ENCODE data around the gene INTS4.

The INTS4 gene

DNA sequence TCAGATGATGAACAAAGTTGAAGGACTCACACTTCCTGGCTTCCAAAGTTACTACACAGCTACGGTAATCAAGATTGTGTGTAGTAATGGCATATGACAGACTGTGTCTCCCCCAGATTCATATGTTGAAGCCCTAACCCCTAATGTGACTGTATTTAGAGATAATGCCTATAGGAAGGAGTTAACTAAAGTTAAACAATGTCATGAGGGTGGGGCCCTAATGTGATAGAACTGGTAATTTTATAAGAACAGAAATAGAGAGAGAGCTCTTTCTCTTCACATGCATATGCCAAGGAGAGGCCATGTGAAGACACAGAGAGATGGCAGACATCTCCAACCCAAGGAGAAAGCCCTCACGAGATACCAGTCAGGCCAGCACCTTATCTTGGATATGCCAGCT is 165.5 kb downstream of the INTS4 start:
- TF ChIP-seq, protein P1, sequence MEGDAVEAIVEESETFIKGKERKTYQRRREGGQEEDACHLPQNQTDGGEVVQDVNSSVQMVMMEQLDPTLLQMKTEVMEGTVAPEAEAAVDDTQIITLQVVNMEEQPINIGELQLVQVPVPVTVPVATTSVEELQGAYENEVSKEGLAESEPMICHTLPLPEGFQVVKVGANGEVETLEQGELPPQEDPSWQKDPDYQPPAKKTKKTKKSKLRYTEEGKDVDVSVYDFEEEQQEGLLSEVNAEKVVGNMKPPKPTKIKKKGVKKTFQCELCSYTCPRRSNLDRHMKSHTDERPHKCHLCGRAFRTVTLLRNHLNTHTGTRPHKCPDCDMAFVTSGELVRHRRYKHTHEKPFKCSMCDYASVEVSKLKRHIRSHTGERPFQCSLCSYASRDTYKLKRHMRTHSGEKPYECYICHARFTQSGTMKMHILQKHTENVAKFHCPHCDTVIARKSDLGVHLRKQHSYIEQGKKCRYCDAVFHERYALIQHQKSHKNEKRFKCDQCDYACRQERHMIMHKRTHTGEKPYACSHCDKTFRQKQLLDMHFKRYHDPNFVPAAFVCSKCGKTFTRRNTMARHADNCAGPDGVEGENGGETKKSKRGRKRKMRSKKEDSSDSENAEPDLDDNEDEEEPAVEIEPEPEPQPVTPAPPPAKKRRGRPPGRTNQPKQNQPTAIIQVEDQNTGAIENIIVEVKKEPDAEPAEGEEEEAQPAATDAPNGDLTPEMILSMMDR (IDR thresholded peaks at IDR 0.05; ENCODE audit: poor library complexity, severe bottlenecking): no peak
- Histone ChIP-seq H3K4me1 (ENCODE audit: insufficient read depth, poor library complexity, severe bottlenecking) (no peaks in the 10 kb centered on the region), H3K4me3 (ENCODE audit: severe bottlenecking) (no peak overlapping the region), H3K9me3 (ENCODE audit: severe bottlenecking) (no peaks in the 10 kb centered on the region), H3K27me3 (ENCODE audit: insufficient read depth, poor library complexity, severe bottlenecking) (no peaks in the 10 kb centered on the region), H3K27ac (ENCODE audit: poor library complexity, severe bottlenecking) (no peak overlapping the region), H3K36me3 (ENCODE audit: low read depth) (no peaks in the 10 kb centered on the region)
- ATAC-seq (ENCODE audit: low read depth): no peak
- no peak for DNase-seq (ENCODE audit: low spot score)
